ENCODE results near the gene DQX1.

DNA sequence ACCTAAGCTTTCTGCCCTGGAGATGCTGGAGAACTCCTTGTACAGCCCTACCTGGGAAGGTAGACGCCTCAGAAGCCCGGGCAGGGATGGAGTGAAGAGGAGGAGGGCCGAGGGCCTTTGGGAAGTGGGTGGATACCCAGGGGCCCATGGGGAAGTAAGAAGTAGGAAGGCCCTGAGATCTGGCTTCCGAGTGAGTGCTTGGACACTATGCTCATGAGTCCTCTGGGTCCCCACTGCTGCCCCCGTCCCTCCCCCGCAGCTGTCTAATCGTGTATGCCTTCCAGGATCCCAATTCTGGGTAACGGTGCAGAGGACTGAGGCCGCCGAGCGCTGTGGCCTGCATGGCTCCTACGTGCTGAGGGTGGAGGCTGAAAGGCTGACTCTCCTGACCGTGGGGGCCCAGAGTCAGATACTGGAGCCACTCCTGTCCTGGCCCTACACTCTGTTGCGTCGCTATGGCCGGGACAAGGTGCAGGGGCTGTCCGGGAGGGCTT, 29.6 kb upstream of the DQX1 start:
- TF ChIP-seq, protein P1, sequence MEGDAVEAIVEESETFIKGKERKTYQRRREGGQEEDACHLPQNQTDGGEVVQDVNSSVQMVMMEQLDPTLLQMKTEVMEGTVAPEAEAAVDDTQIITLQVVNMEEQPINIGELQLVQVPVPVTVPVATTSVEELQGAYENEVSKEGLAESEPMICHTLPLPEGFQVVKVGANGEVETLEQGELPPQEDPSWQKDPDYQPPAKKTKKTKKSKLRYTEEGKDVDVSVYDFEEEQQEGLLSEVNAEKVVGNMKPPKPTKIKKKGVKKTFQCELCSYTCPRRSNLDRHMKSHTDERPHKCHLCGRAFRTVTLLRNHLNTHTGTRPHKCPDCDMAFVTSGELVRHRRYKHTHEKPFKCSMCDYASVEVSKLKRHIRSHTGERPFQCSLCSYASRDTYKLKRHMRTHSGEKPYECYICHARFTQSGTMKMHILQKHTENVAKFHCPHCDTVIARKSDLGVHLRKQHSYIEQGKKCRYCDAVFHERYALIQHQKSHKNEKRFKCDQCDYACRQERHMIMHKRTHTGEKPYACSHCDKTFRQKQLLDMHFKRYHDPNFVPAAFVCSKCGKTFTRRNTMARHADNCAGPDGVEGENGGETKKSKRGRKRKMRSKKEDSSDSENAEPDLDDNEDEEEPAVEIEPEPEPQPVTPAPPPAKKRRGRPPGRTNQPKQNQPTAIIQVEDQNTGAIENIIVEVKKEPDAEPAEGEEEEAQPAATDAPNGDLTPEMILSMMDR (IDR thresholded peaks at IDR 0.05; ENCODE audit: insufficient read depth, low read length), result no peak
- TF ChIP-seq, protein P2, sequence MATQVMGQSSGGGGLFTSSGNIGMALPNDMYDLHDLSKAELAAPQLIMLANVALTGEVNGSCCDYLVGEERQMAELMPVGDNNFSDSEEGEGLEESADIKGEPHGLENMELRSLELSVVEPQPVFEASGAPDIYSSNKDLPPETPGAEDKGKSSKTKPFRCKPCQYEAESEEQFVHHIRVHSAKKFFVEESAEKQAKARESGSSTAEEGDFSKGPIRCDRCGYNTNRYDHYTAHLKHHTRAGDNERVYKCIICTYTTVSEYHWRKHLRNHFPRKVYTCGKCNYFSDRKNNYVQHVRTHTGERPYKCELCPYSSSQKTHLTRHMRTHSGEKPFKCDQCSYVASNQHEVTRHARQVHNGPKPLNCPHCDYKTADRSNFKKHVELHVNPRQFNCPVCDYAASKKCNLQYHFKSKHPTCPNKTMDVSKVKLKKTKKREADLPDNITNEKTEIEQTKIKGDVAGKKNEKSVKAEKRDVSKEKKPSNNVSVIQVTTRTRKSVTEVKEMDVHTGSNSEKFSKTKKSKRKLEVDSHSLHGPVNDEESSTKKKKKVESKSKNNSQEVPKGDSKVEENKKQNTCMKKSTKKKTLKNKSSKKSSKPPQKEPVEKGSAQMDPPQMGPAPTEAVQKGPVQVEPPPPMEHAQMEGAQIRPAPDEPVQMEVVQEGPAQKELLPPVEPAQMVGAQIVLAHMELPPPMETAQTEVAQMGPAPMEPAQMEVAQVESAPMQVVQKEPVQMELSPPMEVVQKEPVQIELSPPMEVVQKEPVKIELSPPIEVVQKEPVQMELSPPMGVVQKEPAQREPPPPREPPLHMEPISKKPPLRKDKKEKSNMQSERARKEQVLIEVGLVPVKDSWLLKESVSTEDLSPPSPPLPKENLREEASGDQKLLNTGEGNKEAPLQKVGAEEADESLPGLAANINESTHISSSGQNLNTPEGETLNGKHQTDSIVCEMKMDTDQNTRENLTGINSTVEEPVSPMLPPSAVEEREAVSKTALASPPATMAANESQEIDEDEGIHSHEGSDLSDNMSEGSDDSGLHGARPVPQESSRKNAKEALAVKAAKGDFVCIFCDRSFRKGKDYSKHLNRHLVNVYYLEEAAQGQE (IDR thresholded peaks at IDR 0.05; ENCODE audit: insufficient replicate concordance, low read depth), result no peak

Data from HL-60 (cell line).